GM19043 (cell line): Measurements from ENCODE around the gene UTP11.

Experiments used
- ATAC-seq: cut with Tn5 transposase; IDR thresholded peaks from one replicate; pipeline ENCODE4 v1.9.1; 2021; ENCODE audit warnings: low read depth; ENCODE audit not compliant: unreplicated experiment

The UTP11 gene

GRCh38 chr1:38003261-38004250 is 9.0 kb upstream of the UTP11 start:
- ATAC-seq = no peak

- ATAC-seq = no peak
These were observed 8.0 kb upstream of the UTP11 start for GRCh38 chr1:38004284-38005108.

GRCh38 chr1:38005195-38006007 is 7.1 kb upstream of the UTP11 start, which contains the start of gene FHL3:
Gene FHL3 (minus strand): TSS chr1:38005514. CDS start chr1:37999412, 6,102 bp downstream.
- ATAC-seq = no peak

- no peak for ATAC-seq
These were observed 6.3 kb upstream of the UTP11 start for GRCh38 chr1:38006008-38006828.

GRCh38 chr1:38009088-38009840 is 3.3 kb upstream of the UTP11 start:
- ATAC-seq = no peak

DNA sequence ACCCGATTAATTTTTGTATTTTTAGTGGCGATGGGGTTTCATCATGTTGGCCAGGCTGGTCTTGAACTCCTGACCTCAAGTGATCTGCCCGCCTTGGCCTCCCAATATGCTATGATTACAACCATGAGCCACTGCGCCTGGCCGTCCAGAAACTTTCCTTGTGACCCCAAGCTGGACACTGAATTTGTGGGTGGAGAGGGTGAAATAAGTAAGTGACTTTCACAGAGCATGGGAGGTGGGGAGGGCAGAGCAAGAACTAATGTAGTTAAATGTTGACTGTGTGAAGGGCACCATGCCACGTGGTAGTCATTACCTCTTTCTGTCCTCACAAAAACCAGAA is 2.7 kb upstream of the UTP11 start:
- no peak for ATAC-seq

GRCh38 chr1:38013227-38013622 is 691 bp downstream of the UTP11 start:
- ATAC-seq = no peak

DNA sequence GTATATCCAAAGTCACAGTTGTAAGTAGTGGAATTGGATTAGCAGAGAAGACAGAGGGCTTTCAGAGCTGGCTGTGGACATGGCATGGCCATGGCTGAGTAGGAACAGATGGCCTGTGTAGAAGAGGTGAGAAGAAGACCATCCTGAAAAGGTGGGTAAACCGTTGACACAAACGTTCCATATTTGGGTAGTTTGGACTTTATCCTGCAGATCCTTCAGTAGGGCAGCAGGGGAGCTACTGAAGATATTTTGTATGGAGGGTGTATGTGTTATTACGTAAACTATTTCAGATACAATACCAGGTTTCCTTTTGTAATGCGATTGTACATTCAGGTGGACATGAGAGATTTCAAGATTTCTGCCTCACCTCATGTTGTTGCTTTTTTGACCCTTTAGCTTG is 1.6 kb downstream of the UTP11 start:
- ATAC-seq = no peak

DNA sequence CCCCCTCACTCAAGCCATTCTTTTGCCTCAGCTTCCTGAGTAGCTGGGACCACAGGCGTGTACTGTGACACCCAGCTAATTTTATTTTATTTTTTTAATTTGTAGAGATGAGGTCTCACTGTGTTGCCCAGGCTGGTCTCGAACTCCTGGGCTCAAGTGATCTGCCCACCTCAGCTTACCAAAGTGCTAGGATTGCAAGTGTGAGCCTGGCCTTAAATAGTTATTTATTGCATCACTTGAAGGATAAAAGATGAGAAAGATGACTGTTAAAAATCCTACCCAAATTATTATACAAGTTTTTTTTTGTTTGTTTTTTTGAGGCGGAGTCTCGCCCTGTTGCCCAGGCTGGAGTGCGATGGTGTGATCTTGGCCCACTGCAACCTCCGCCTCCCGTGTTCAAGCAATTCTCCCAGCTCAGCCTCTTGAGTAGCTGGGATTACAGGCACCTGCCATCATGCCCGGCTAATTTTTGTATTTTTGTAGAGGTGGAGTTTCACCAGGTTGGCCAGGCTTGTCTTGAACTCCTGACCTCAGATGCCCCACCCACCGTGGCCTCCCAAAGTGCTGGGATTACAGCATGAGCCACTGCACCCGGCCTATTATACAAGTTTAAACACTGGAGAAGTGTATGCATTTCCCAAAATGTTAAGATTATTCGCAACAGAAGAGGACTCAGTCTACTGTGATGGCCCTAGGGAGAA is 2.3 kb downstream of the UTP11 start:
- ATAC-seq = no peak

- ATAC-seq = no peak
These were observed 3.6 kb downstream of the UTP11 start for GRCh38 chr1:38015978-38016725.

GRCh38 chr1:38018864-38019343 is 6.4 kb downstream of the UTP11 start:
- no peak for ATAC-seq

GRCh38 chr1:38020396-38020795 is 7.9 kb downstream of the UTP11 start:
- no peak for ATAC-seq

- ATAC-seq = no peak
These were observed 9.4 kb downstream of the UTP11 start for GRCh38 chr1:38021969-38022368.

- no peak for ATAC-seq
These were observed 10.3 kb downstream of the UTP11 start for GRCh38 chr1:38022810-38023209.

DNA sequence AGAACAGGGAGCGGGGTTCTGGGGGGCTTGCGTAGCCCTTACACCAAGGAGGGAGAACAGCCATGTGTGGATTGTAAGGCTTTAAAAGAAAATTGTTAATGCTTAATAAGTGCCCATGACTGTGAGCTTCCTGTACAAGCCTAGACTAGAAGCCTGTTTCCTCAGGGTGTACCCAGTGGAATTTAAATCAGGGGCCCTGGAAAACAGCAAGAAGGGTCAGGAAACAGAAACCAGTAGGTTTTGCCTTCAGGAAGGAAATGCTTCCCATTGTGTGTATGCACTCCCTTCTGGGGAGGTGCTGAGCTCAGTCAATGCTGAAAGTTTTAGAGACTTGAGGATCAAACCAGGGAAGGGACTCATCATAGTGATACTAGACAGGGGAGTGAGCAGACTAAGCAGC is 12.7 kb downstream of the UTP11 start:
- no peak for ATAC-seq

DNA sequence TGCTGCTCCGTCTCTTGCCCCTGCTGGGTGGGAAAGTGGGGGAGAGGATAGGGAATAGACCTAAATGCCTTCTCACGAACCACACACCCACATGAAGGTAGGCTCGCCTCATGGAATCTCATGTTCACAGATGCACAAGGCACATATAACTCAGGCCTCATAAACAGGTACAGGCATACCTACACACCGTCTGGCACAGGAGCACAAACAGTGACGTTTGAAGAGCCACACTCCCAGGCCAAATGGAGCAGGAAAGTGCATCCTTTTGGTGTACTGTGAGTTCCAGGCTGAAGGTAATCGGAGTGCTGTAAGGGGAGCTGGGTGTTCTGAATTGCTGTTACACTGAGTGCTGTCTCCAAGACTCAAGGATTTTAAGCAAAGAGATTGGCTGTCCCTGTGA is 13.1 kb downstream of the UTP11 start:
- no peak for ATAC-seq

GRCh38 chr1:38026592-38027200 is 14.2 kb downstream of the UTP11 start:
- ATAC-seq = no peak
